NCI-H345 (cell line): ENCODE results near the gene CEPT1.

ENCODE experiments used
- DNase-seq: peaks from one replicate; lab custom pipeline; 2025; lab: John Stamatoyannopoulos, UW

The CEPT1 gene

DNA sequence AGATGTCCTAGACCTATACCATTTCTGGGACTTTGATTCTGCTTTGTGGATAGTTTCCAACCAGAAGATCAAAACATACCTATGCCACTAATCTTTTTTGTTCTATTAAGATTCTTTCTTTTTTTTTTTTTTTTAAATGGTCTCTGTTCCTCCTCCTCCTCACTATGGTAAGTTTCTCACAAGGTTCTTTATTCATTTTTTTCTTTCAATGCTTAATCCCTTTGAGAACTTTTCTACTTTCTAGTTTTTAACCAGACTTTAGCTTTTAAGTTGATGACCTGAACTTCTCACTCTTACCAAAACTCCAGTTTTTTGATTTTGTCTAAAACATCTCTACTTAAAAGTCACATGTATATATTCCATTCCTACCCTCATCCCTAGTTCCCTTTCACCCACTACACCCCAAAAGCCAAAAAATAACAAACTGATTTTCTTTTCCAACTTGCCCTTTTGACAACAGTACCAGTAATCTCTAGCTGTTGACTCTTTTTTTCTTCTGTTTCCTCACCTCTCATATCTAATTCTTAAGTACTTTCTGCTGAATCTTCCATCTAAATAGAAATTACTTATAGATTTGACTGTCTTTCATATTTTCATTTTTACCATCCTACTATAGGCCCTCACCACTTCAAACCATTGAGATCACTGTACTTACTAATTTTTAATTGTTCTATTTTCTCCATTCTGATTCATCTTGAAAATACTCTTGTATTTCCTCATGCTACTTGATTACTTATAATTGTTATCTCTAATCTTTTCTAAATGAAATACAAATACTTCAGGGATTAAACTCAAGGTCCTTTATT, 6.1 kb downstream of the CEPT1 start:
- no peak for DNase-seq

DNA sequence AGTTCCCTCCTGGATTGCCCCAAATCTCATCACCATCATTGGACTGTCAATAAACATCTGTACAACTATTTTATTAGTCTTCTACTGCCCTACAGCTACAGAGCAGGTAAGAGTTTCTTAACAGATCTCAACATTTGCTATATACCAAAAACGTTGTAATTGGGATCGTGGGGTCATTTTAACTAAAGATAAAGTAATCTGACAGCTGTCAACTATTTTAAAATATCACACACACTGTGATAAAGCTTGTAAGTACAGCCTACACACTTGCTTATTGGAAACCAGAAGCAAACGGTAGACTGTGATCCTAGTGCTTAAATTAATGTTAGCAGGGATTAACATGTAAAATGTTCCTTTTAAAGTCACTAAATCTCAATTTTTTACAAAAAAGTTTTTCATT, 7.9 kb downstream of the CEPT1 start:
- no peak for DNase-seq

DNA sequence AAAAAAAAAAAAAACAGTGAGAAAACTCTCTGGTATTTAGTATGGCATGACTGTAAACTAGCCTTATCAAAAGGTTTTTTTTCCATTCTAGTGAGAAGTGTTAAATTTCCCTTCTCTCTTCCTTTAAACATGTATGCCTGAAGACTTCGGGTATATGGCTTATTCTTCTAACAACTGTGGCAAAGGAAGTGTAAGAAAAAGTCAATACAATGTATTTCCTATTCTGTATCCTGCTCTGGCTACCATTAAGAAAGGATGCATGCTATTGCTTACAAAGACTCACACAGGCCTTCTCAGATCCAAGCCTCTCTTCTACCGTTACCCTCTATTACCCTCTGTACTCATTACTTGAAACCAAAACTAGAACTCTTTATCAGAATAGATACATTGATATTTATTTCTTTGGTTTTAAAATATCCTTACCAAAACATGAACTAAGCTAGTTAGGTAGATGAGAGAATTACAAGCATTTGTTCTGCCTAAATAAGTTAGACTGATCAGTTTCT, 8.4 kb downstream of the CEPT1 start:
- DNase-seq = no peak

DNA sequence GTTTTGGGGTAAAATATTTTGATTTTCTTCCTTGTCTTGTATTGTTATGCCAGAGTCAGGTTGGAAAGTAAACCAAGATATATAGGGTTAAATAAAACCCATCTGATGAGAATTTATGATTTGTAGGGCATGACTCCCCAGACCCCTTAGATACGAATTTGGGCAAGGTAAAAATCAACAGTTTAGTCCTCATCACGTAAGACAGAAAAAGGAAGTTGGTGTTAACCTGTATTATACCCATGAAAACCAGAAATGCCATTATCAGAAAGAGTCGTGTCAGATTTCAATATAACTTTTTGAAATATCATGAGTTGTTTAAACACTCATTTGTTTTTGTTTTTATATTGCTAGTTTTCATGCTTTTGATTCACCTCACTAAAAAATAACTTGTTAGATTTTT, 11.8 kb downstream of the CEPT1 start:
- DNase-seq = no peak

DNA sequence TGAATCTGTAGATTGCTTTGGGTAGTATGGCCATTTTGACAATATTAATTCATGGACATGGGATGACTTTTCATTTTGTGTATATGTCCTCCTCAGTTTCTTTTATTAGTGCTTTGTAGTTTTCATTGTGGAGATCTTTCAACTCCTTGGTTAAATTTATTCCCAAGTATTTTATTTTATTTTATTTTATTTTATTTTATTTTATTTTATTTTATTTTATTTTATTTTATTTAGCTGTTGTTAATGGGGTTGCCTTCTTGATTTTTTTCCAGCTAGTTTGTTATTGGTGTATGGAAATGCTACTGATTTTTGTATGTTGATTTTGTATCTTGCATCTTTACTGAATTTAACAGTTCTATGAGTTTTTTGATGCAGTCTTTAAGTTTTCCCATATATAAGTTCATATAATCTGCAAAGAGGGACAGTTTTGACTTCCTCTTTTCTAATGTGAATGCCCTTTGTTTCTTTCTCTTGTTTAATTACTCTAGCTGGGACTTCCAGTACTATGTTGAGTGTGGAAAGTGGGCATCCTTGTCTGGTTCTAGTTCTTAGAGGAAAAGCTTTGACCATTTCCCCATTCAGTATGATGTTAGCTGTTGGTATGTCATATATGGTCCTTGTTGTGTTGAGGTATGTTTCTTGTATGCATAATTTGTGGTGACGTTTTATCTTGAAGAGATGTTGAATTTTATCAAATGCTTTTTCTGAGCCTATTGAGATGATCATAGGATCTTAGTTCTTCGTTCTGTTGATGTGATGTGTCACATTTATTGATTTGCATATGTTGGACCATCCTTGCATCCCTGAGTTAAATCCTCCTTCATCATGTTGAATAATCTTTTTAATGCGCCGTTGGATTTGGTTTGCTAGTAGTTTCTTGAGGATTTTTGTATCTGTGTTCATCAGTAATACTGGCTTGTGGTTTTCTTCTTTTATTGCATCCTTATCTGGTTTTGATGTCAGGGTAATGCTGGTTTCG, 14.3 kb downstream of the CEPT1 start:
- DNase-seq = no peak

DNA sequence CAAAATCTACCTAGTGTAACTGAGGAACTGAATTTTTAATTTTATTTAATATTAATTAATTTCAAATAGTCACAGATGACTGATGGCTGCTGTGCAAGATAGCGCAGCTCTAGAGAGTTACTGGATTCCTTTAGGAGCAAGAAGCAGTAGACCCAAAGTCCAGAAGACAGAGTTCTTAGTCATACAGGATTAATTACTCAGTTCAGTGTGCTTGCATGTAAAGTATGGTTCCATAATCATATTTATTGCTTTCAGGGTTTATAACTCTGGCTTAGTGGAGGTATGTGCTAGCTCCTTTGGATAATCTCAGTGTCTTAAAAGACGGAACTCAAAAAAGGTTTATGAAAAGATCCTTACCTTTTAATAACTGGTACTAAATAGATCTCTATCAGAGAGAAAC, 17.4 kb downstream of the CEPT1 start:
- no peak for DNase-seq

DNA sequence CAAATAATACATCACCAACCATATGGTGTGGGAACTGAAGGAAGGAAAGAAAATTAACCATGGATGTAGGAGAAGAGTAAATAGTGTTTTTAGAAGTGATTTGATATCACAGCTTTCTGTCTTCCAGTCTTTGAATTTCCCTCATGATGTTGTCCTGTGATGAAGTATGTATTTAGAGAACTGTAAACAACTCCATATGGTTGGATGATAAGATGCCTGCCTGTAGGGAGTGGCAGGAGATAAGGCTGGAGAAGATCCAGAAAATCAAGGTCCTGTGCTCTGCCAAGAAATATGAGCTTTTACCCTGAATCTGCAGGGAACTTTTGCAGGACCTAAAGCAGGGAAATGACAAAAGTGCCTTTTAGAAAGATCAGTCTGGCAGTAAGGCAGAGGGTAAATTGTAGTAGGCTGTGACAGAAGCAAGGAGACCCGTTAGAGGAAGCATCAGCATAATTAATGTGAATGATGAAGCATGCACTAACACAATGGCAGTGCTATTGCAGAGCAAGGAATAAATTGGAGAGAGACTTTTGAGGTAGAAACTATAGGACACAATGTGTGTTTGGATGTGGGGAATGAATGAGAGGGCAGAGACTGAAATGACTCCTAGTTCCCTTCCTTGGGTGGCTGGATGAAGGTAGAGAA, 21.9 kb downstream of the CEPT1 start:
- DNase-seq = peak; percentile 7

DNA sequence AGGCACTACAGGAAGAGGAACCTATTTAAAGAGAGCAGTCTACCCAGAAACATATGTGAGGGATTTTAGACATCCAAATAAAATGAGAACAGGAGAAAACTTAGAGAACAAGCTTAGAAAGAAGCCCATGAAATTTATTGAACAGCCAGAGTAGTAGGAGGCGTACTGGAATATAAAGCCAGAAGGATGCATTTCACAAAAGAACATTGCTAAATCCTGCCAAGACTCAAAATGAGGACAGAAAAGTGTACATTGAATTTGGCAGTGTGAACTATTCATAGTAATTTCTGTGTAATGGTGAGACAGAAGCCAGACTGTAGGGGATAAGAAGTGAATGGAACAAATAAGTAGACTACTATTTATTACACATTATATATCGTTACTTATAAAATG, 22.5 kb downstream of the CEPT1 start:
- no peak for DNase-seq

DNA sequence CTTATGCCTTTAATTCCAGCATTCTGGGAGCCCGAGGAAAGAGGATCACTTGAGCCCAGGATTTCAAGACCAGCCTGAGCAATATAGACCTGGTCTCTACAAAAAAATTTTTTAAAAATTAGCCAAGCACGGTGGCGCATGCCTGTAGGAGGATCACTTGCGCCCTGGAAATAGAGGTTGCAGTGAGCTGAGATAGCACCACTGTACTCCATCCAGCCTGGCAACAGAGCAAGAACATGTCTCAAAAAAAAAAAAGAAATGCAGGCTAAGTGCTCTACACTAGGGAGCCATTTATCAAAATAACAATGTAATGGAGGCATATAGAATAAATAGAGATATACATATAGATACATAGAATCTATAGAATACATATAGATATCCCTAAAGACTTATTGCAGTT, 23.3 kb downstream of the CEPT1 start:
- DNase-seq = no peak

DNA sequence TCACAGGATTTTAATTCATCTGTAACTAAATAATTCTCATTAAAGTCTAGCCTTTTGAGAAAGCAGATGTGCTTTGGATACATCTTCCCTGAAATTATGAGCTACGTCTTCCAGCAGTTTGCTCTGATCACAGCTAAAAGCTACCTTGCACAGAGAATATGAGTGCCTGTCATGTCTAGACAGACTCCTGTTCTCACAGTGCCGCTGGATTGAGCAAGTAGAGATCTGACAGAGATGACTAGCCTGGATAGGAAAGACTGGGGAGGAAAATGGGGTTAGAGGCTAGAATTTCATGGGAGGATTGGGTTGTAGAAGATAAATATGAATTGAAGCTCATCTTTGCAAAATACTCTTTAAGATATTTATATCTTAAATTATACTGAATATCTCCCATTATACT, 24.1 kb downstream of the CEPT1 start:
- no peak for DNase-seq

DNA sequence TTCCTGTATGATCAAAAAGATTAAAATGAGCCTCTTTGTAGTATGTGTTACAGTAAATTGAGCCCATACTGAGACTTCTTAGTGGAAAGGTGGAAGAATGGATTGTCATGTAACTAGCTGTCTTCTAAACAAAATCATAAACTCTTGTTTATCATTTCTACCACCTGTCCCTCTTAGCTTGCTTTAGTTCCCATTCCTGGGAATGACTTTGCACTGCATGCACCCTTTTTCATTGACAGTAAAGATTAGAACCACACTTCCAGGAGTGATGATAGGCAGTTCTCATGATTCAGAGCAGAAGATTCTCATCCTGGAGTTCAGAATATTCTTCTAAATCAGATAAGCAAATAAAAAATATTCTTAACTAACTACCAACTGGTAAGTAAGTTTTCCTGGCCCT, 32.4 kb downstream of the CEPT1 start:
- DNase-seq = no peak

DNA sequence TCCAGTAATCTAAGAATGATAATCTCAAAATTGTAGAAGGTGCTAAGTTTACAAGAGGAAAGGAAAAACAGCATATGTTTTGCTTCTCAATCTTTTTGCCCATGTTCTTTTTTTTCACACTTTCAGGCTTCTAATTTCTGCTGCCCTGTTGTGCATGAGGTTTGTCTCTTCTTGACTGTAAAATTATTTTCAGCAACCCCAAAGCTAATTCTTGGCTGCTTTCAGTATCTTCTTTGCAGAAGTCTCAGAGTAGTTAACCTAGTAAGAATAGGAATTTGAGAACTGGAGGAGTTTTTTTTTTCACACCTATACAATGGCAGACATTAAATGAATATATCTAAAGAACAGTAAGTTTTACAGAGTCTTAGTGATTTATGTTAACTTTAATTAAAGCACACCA, 34.0 kb downstream of the CEPT1 start:
- no peak for DNase-seq

DNA sequence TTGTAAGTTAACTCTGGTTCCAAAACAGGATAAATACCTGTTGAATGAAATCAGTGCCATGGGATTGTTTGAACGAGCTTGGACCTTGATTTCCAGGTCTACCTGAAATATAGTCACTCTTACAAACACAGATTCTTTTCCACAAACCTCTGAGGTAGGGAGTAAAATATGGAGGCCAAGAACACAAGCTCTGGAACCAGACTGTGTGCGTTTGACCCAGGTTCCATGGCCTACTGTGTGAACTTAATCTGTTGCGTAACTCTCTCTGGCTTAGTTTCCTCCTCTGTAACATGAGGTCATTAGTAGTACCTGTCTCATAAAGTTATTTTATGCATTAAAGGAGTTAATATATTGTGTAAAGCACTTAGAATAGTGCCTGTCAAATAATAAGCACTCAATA, 35.3 kb downstream of the CEPT1 start:
- no peak for DNase-seq

DNA sequence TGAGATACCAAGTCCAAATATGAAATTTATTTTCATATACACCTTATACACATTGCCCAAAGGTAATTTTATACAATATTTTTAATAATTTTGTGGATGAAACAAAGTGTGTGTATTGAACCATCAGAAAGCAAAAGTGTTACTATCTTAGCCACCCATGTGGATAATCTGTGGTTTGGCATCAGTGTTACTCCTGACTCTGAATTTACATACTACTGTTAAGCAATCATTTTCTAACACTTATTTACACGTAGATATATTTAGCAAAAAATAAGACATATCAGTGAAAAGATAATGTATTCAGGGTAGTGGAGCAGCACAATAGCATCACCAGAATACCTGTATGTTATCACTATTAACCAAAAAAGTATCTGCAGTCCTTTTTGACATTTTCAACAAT, 36.7 kb downstream of the CEPT1 start:
- DNase-seq = no peak

DNA sequence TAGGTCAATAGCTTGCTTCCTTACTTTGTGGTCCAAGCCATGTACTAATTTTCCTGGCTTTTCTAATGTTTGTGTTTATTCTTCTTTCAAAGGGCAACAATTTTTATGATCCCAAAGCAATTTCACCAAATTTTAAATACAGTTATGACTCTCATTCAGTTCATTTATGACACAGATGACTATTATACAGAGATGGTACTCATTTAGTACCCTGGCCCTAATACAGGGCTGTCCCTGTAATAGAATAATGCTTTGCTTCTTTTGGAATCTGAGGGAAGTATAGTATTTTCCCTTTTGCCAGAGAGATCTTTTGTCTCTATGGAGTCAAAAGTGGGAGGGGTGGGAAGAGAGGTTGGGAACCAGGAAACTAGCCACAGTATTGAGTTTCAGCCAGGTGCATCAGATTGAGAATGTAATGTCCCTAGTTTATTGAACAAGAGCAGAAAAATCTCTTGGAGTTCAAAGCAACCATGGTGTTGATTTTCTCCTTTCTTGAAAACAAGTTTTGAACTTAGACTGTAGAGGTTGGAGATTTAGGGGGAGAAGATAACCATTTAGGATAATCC, 40.0 kb downstream of the CEPT1 start:
- peak; percentile 0 for DNase-seq

DNA sequence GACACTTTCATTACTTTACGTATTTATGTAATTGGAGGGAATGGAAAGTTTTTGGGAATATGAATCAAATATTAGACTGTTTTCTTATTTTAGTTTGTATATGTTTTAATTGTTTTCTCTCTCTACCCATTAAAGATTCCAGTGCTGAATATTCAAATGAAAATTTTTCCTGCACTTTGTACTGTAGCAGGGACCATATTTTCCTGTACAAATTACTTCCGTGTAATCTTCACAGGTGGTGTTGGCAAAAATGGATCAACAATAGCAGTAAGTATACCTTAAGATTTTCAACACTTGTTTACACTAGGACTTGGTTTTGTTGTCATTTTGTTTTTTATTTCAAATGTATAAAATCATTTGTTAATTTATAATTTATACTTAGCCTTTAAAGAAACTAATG, 42.0 kb downstream of the CEPT1 start:
- no peak for DNase-seq

DNA sequence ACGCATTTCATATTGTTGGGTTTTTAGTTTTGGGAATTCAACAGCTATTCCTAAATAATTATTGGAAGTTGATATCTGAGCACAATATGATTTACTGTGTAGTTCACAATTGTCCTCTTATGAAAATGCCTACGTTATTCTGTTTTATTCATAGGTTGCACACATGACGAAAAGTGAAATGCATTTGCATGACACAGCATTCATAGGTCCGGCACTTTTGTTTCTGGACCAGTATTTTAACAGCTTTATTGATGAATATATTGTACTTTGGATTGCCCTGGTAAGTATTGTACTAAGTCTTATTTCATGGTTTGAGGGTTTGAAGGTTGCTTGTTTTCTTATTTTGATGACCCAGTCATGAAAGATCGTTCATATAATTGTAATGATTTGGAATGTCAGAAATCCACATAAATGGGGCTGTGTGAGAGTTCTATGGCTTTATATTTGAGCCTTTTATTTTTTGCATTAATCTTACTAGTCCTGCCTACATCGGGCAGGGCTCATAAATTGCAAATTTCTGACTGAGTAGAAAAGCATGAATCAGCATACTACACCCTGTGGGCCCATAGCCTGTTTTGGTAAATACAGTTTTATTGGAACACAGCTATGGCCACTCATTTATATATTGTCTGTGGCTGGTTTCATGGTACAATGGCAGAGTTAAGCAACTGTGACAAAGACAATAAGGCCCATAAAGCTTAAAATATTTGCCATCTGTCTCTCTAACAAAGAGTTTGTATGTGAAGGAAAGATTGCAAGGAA, 43.5 kb downstream of the CEPT1 start:
- DNase-seq = no peak

DNA sequence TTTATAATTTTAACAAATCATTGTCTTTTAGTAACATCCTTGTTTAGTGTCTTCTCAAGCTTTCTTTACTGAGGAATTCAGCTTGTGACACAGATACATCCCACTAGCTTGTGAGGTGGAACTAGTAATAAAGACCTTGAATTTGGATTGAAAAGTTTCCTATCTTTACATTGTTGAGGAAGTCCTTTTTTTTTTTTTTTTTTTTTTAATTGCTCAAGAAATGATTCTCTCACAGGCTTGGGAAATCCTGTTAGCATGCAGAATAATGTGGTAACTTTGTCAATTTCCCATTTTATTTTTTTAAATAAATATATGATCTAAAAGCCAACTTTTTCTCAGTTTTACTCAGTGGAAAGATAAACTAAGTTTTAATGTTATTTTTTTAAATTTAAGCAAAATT, 44.6 kb downstream of the CEPT1 start:
- DNase-seq = no peak

DNA sequence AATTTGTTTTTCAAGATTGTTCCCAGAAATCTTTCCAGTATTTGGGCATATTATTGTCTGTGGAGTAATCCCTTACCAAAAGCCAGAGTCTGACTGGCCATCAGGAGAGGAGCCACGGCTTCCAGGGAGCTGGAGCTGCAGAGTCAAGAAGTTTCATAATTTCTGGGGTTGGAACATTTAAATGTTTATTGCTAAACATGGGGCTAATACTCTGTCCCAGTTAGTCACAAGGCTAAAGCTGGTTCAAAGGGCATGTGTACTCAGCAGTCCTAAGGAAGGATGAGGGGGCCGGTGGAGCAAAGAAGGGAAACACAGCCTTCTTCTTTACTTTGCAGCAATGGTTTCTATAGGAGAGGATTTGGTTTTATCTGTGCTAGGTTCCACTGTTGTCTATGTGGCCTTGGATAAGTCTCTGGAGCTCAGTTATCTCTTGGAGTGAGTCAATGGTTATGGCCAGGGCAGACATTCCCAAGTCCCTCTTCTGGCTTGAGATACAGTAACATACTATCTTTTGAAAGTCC, 51.0 kb downstream of the CEPT1 start:
- DNase-seq = no peak

DNA sequence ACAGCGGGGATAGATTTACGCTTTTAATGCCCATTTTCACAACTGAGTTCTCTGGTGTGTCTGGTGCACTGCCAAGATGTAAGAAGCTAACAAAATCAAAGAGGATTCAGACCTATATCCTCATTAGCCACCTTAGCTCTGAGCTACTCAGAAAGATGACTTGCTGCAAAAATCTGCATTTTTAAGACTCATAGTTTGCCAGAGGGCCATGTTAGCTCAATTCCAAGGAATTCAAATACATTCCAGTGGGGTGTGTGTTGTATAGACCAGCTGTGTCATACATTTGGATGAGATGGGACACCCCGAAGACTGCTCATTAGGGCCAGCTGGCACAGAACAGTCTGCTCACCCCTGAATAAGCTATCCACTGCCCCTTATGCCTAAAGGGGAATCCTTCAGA, 51.5 kb downstream of the CEPT1 start:
- DNase-seq = no peak

DNA sequence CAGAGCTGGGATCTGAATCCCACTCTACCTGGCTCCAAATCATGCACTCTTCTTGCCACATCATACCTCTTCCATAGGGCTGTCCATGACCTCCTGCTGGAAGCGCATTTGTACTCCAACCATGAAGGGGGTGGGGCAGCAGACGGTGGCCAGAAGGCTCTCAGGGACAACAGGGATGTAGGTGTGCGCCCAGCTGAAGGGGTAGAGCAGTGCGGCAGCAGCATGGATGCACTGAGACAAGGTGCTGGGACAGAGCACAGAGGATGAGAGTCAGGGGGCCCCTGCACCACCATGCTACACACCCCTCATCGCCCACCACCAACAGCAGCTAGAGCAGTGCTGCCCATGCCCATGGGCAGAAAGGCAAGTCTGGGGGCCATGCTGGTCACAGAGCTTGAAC, 52.1 kb downstream of the CEPT1 start:
- DNase-seq = no peak
